Vagina (tissue), 2 donors: Measurements from ENCODE around the gene TMOD3. TPM values are rescaled to one million over a fixed set of nuclear protein-coding genes. Genes with fewer than 3 reads are reported as not detected.

Experiments used
- DNase-seq, 2 donors: peaks; one replicate each; pipeline ENCODE4 v3.0.0-alpha.2; 2017; ENCODE audit errors: extremely low spot score in 2 of 2
- H3K27ac ChIP-seq: fragments of 200-600 bp; sonication (generic); one replicate; pipeline ENCODE4 v1.5.1; 2019
- H3K27me3 ChIP-seq: fragments of 200-600 bp; sonication (generic); one replicate; pipeline ENCODE4 v1.5.1; 2019
- H3K36me3 ChIP-seq, 2 donors: fragments of 200-600 bp; sonication (generic); one replicate each; pipeline ENCODE4 v1.5.1; 2017 to 2019
- H3K4me1 ChIP-seq: fragments of 200-600 bp; sonication (generic); one replicate; pipeline ENCODE4 v1.5.1; 2019
- H3K4me3 ChIP-seq, 2 donors: fragments of 200-600 bp; sonication (generic); 1 replicate in 1 of 2; 2 replicates in 1 of 2; pipeline ENCODE4 v1.5.1; 2016 to 2019
- H3K9me3 ChIP-seq: fragments of 200-600 bp; sonication (generic); one replicate; pipeline ENCODE4 v1.5.1; 2019
- CTCF ChIP-seq, 3 experiments: fragments of 450-650 bp in 2 of 3; fragments of 200-600 bp in 1 of 3; sonication (generic) in 1 of 3; IDR thresholded peaks; one replicate each; pipeline ENCODE4 v1.5.1; 2017 to 2019; ENCODE audit warnings: antibody characterized with exemption in 3 of 3, mild to moderate bottlenecking in 2 of 3, moderate library complexity in 2 of 3
- POLR2A ChIP-seq, 2 donors: fragments of 450-650 bp; IDR thresholded peaks; one replicate each; pipeline ENCODE4 v1.6.1; 2017; ENCODE audit warnings: antibody characterized with exemption in 2 of 2, mild to moderate bottlenecking in 2 of 2, moderate library complexity in 2 of 2
- POLR2AphosphoS5 ChIP-seq, 2 donors: sonication (generic); formaldehyde crosslinking; IDR thresholded peaks; one replicate each; pipeline ENCODE4 v1.9.0; 2017; ENCODE audit warnings: antibody characterized with exemption in 2 of 2, mild to moderate bottlenecking in 2 of 2, low read depth in 1 of 2; ENCODE audit not compliant: insufficient read depth in 1 of 2
- intact Hi-C: fragments of 100-400 bp; cut with DNase I; formaldehyde crosslinking; loops from one replicate; pipeline ENCODE4 v1.15.1; 2023
- total RNA-seq: library from RNA; depleted of rRNA; stranded (reverse); fragments of >200 nt; gene quantifications from one replicate; pipeline ENCODE4 v1.2.3, GENCODE V29; 2016

The TMOD3 gene
- total RNA-seq, 1 donor from 2014 or later, result 28.5 TPM

GRCh38 chr15:51878446-51879386, 49.3 kb downstream of the TMOD3 start:
- intact Hi-C loops, result no loop called here
- DNase-seq, result no peak
- no peak overlapping the region for H3K4me3 ChIP-seq

GRCh38 chr15:51879555-51879954, 50.1 kb downstream of the TMOD3 start:
- H3K4me3 ChIP-seq, result no peak overlapping the region
- no peaks in the 10 kb centered on the region for H3K27me3 ChIP-seq
- no peak for DNase-seq
- intact Hi-C loops, result no loop called here
- TF ChIP-seq CTCF (IDR thresholded peaks at IDR 0.05) (no peak), POLR2AphosphoS5 (IDR thresholded peaks at IDR 0.05; ENCODE audit: insufficient read depth in 1 of 2, low read depth in 1 of 2) (no peak), POLR2A (IDR thresholded peaks at IDR 0.05) (no peak)
- no peaks in the 10 kb centered on the region for H3K36me3 ChIP-seq
- peak overlapping the region; percentile 9 for H3K27ac ChIP-seq
- no peaks in the 10 kb centered on the region for H3K9me3 ChIP-seq
- peaks cover 52% of the 10 kb centered on the region for H3K4me1 ChIP-seq

More at GRCh38 chr15:51878446-51879386, 49.3 kb downstream of the TMOD3 start:
- TF ChIP-seq CTCF (IDR thresholded peaks at IDR 0.05) (no peak), POLR2AphosphoS5 (IDR thresholded peaks at IDR 0.05; ENCODE audit: insufficient read depth in 1 of 2, low read depth in 1 of 2) (no peak), POLR2A (IDR thresholded peaks at IDR 0.05) (no peak)
- Histone ChIP-seq H3K4me1 (peaks cover 50% of the 10 kb centered on the region), H3K9me3 (no peaks in the 10 kb centered on the region), H3K27me3 (no peaks in the 10 kb centered on the region), H3K36me3 (no peaks in the 10 kb centered on the region), H3K27ac (peak overlapping the region; percentile 54)

GRCh38 chr15:51883271-51883837, 53.9 kb downstream of the TMOD3 start:
- Histone ChIP-seq H3K4me1 (peaks cover 40% of the 10 kb centered on the region), H3K27ac (no peak overlapping the region), H3K9me3 (no peaks in the 10 kb centered on the region), H3K27me3 (no peaks in the 10 kb centered on the region), H3K36me3 (no peaks in the 10 kb centered on the region), H3K4me3 (no peak overlapping the region)
- DNase-seq, result no peak
- no peak for TF ChIP-seq POLR2AphosphoS5 (IDR thresholded peaks at IDR 0.05; ENCODE audit: insufficient read depth in 1 of 2, low read depth in 1 of 2)
- TF ChIP-seq POLR2A (IDR thresholded peaks at IDR 0.05), result no peak
- TF ChIP-seq CTCF (IDR thresholded peaks at IDR 0.05), result no peak
- intact Hi-C loops, result no loop called here

DNA sequence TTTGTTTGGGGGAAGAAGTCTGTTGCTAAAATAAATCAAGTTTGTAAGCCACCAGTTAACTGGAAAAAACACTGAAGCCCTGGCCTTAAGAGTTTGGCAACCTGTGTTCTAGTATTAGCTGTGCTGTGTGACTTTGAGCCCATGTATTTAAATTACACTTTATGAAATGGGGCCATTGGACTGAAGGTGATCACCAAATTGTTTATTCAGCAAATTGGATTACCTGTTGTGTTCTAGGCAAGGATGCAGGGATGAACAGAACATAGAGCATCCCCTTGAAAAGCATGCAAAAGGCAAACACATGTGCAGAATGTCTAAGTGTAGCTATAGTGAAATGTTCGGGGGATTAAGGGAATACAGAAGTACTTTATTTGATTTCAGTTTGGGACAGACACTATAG, 54.6 kb downstream of the TMOD3 start:
- H3K4me3 ChIP-seq, result no peak overlapping the region
- peaks cover 33% of the 10 kb centered on the region for H3K4me1 ChIP-seq
- no peaks in the 10 kb centered on the region for H3K36me3 ChIP-seq
- no peaks in the 10 kb centered on the region for H3K9me3 ChIP-seq
- no peak for TF ChIP-seq POLR2AphosphoS5 (IDR thresholded peaks at IDR 0.05; ENCODE audit: insufficient read depth in 1 of 2, low read depth in 1 of 2)
- TF ChIP-seq CTCF (IDR thresholded peaks at IDR 0.05), result no peak
- TF ChIP-seq POLR2A (IDR thresholded peaks at IDR 0.05), result no peak
- no peak for DNase-seq
- intact Hi-C loops, result no loop called here
- H3K27me3 ChIP-seq, result no peaks in the 10 kb centered on the region
- H3K27ac ChIP-seq, result no peak overlapping the region
